H1 (cell line): ENCODE measurements around the gene RANBP3L. TPM values are rescaled to one million over a fixed set of nuclear protein-coding genes. Genes with fewer than 3 reads are reported as not detected.

Experiments
- CTCF ChIA-PET: fragments of 300-600 bp; sonication (Branson Sonifier 250); formaldehyde crosslinking; loops from one replicate; lab custom pipeline; 2021; ENCODE audit not compliant: partially characterized antibody; lab: Charles Lee
- POLR2A ChIA-PET: fragments of 300-600 bp; sonication (Branson Sonifier 250); formaldehyde crosslinking; loops from one replicate; lab custom pipeline; 2021; ENCODE audit warnings: inconsistent platforms; ENCODE audit not compliant: partially characterized antibody; lab: Charles Lee
- DNase-seq, 2 experiments: peaks; one replicate each; pipeline versions ENCODE4 v3.0.0 to v3.0.0-alpha.2; 2010 to 2022; ENCODE audit warnings: low spot score in 2 of 2, low read depth in 1 of 2, mixed read lengths in 1 of 2
- FAIRE-seq: peaks from 2 replicates; lab custom pipeline; 2011; peaks lifted over from hg19 to GRCh38; lab: Jason Lieb, UNC
- H2AFZ ChIP-seq: 2 replicates; pipeline ENCODE4 v1.8.1; 2012; ENCODE audit warnings: low read length, inconsistent platforms
- H2AK5ac ChIP-seq: 2 replicates; pipeline ENCODE4 v1.6.1; 2013; ENCODE audit warnings: low read depth, low read length
- H2BK120ac ChIP-seq: replicated peaks from 2 replicates; pipeline ENCODE3; 2013; ENCODE audit warnings: low read depth, low read length, inconsistent platforms
- H2BK12ac ChIP-seq: 2 replicates; pipeline ENCODE4 v1.6.1; 2013; ENCODE audit warnings: low read depth, low read length
- H2BK15ac ChIP-seq: 2 replicates; pipeline ENCODE4 v1.6.1; 2013; ENCODE audit warnings: low read length
- H2BK20ac ChIP-seq: 2 replicates; pipeline ENCODE4 v1.6.1; 2013; ENCODE audit warnings: low read length
- H2BK5ac ChIP-seq: 2 replicates; pipeline ENCODE4 v1.6.1; 2013; ENCODE audit warnings: low read depth, low read length
- H3K14ac ChIP-seq: 2 replicates; pipeline ENCODE4 v1.6.1; 2013; ENCODE audit warnings: inconsistent platforms; ENCODE audit not compliant: insufficient read length
- H3K18ac ChIP-seq: 2 replicates; pipeline ENCODE4 v1.6.1; 2013; ENCODE audit warnings: low read length; ENCODE audit errors: extremely low read depth
- H3K23ac ChIP-seq: 2 replicates; pipeline ENCODE4 v1.6.1; 2013; ENCODE audit warnings: inconsistent platforms; ENCODE audit not compliant: insufficient read length
- H3K23me2 ChIP-seq: 2 replicates; pipeline ENCODE4 v1.6.1; 2013; ENCODE audit warnings: low read depth, low read length
- H3K27ac ChIP-seq: 2 replicates; pipeline ENCODE4 v1.6.1; 2011; ENCODE audit warnings: low read depth, low read length, inconsistent platforms
- H3K27me3 ChIP-seq, 4 experiments: replicated peaks in 1 of 4; 1 replicate in 1 of 4; 2 replicates in 3 of 4; pipeline versions ENCODE4 v1.6.1 to v1.8.1; 2011 to 2013; ENCODE audit warnings: low read length in 3 of 4, mild to moderate bottlenecking in 3 of 4, inconsistent platforms in 2 of 4, mixed read lengths in 2 of 4, moderate library complexity in 1 of 4; ENCODE audit not compliant: control insufficient read depth in 3 of 4, insufficient read depth in 3 of 4; ENCODE audit errors: extremely low read depth in 1 of 4
- H3K36me3 ChIP-seq, 4 experiments: 2 replicates each; pipeline versions ENCODE4 v1.6.1 to v1.8.1; 2011 to 2013; ENCODE audit warnings: mild to moderate bottlenecking in 4 of 4, low read length in 3 of 4, moderate library complexity in 2 of 4, control low read depth in 1 of 4, inconsistent platforms in 1 of 4; ENCODE audit not compliant: insufficient read depth in 4 of 4, control insufficient read depth in 2 of 4
- H3K4ac ChIP-seq: replicated peaks from 2 replicates; pipeline ENCODE3; 2013; ENCODE audit warnings: low read length, low read depth, mixed read lengths, inconsistent platforms; ENCODE audit not compliant: insufficient read length
- H3K4me1 ChIP-seq, 4 experiments: replicated peaks in 1 of 4; 1 replicate in 1 of 4; 2 replicates in 3 of 4; pipeline versions ENCODE4 v1.6.1 to v1.8.1; 2011 to 2013; ENCODE audit warnings: low read length in 3 of 4, inconsistent platforms in 2 of 4, mixed read lengths in 1 of 4; ENCODE audit not compliant: insufficient read depth in 4 of 4, control insufficient read depth in 3 of 4
- H3K4me2 ChIP-seq, 2 experiments: 2 replicates each; pipeline versions ENCODE4 v1.6.1 to v1.8.1; 2011 to 2013; ENCODE audit warnings: low read depth in 2 of 2, low read length in 2 of 2, control low read depth in 1 of 2, inconsistent platforms in 1 of 2, mild to moderate bottlenecking in 1 of 2; ENCODE audit not compliant: insufficient read depth in 1 of 2
- H3K4me3 ChIP-seq, 4 experiments: fragments of 200-600, 300-600 bp in 1 of 4; sonication (generic), shearing (Covaris generic), sonication (Bioruptor Twin) in 1 of 4; 2 replicates each; pipeline versions ENCODE4 v1.5.1 to v1.8.1; 2011 to 2016; ENCODE audit warnings: low read length in 4 of 4, low read depth in 3 of 4, control low read depth in 2 of 4, inconsistent platforms in 2 of 4, mild to moderate bottlenecking in 2 of 4, mixed read lengths in 1 of 4, moderate library complexity in 1 of 4; ENCODE audit not compliant: insufficient read depth in 2 of 4; ENCODE audit errors: extremely low read depth in 1 of 4
- H3K56ac ChIP-seq: replicated peaks from 2 replicates; pipeline ENCODE3; 2013; ENCODE audit warnings: low read depth, mild to moderate bottlenecking, mixed read lengths, low read length, inconsistent platforms; ENCODE audit not compliant: insufficient read length
- H3K79me1 ChIP-seq: 2 replicates; pipeline ENCODE4 v1.6.1; 2013; ENCODE audit warnings: low read depth, low read length, control low read depth
- H3K79me2 ChIP-seq, 2 experiments: 2 replicates each; pipeline versions ENCODE4 v1.6.1 to v1.8.1; 2012 to 2013; ENCODE audit warnings: low read length in 2 of 2, mild to moderate bottlenecking in 2 of 2, inconsistent platforms in 1 of 2; ENCODE audit not compliant: insufficient read depth in 2 of 2, control insufficient read depth in 1 of 2
- H3K9ac ChIP-seq, 4 experiments: replicated peaks in 1 of 4; 1 replicate in 1 of 4; 2 replicates in 3 of 4; pipeline versions ENCODE4 v1.6.1 to v1.8.1; 2011 to 2013; ENCODE audit warnings: low read depth in 3 of 4, low read length in 3 of 4, control low read depth in 2 of 4, mild to moderate bottlenecking in 2 of 4, moderate library complexity in 2 of 4, inconsistent platforms in 1 of 4; ENCODE audit errors: extremely low read depth in 1 of 4
- H3K9me3 ChIP-seq, 2 experiments: 2 replicates each; pipeline versions ENCODE4 v1.6.1 to v1.8.1; 2012 to 2013; ENCODE audit warnings: mild to moderate bottlenecking in 2 of 2, moderate library complexity in 2 of 2, control low read depth in 1 of 2, inconsistent platforms in 1 of 2, low read depth in 1 of 2, low read length in 1 of 2, mixed read lengths in 1 of 2; ENCODE audit not compliant: insufficient read depth in 2 of 2
- H4K20me1 ChIP-seq, 2 experiments: replicated peaks in 1 of 2; 2 replicates each; pipeline versions ENCODE3 to v1.8.1; 2011 to 2013; ENCODE audit warnings: inconsistent platforms in 2 of 2, low read length in 2 of 2, mild to moderate bottlenecking in 1 of 2; ENCODE audit not compliant: insufficient read depth in 2 of 2, control insufficient read depth in 1 of 2
- H4K5ac ChIP-seq: 2 replicates; pipeline ENCODE4 v1.6.1; 2013; ENCODE audit warnings: low read length, low read depth, mixed read lengths, inconsistent platforms; ENCODE audit not compliant: insufficient read length
- H4K8ac ChIP-seq: 2 replicates; pipeline ENCODE4 v1.8.0; 2013; ENCODE audit warnings: mild to moderate bottlenecking, moderate library complexity, low read length, inconsistent platforms; ENCODE audit not compliant: insufficient read depth; ENCODE audit errors: extremely low read depth
- H4K91ac ChIP-seq: replicated peaks from 2 replicates; pipeline ENCODE3; 2013; ENCODE audit warnings: low read length, mixed read lengths, inconsistent platforms; ENCODE audit not compliant: insufficient read length
- EGR1 ChIP-seq: IDR thresholded peaks from 2 replicates; pipeline ENCODE4 v1.6.1; 2011; ENCODE audit warnings: low read depth, low read length, borderline replicate concordance
- EP300 ChIP-seq, 2 experiments: IDR thresholded peaks; 1 replicate in 1 of 2; 2 replicates in 1 of 2; pipeline ENCODE4 v1.6.1; 2011 to 2012; ENCODE audit warnings: low read depth in 2 of 2, low read length in 2 of 2, mild to moderate bottlenecking in 2 of 2, borderline replicate concordance in 1 of 2, inconsistent platforms in 1 of 2, moderate library complexity in 1 of 2
- POLR2AphosphoS5 ChIP-seq: IDR thresholded peaks from 2 replicates; pipeline ENCODE4 v1.6.1; 2011; ENCODE audit warnings: low read depth, low read length
- SIX5 ChIP-seq: IDR thresholded peaks from 2 replicates; pipeline ENCODE4 v1.6.1; 2011; ENCODE audit warnings: mild to moderate bottlenecking, low read depth, low read length
- SP4 ChIP-seq: IDR thresholded peaks from 2 replicates; pipeline ENCODE4 v1.6.1; 2012; ENCODE audit warnings: low read length, inconsistent platforms
- polyA plus RNA-seq, 7 experiments: library from polyadenylated mRNA; depleted of rRNA in 3 of 7; stranded (reverse) in 5 of 7; unstranded in 2 of 7; fragments of >200 nt in 5 of 7; fragments of 200-250 nt in 2 of 7; gene quantifications; 1 replicate in 5 of 7; 2 replicates in 1 of 7; 4 replicates in 1 of 7; pipeline versions ENCODE4 v1.2.1 to v1.2.3, GENCODE V29; 2011 to 2013; ENCODE audit warnings: missing spikeins in 2 of 7, mixed read lengths in 2 of 7
- total RNA-seq: library from RNA; stranded (reverse); fragmentation: NEBNext Ultra II Directional; extraction: Animal tissue kit (Norgen Biotek cat#: 25700); gene quantifications from 2 replicates; pipeline ENCODE4 v1.2.1, GENCODE V29; 2021

RANBP3L gene
- total and polyA plus RNA-seq, 2 of the 8 experiments (the other 6 are each of a cell fraction or from before 2014, with no cell fraction given): not detected

DNA sequence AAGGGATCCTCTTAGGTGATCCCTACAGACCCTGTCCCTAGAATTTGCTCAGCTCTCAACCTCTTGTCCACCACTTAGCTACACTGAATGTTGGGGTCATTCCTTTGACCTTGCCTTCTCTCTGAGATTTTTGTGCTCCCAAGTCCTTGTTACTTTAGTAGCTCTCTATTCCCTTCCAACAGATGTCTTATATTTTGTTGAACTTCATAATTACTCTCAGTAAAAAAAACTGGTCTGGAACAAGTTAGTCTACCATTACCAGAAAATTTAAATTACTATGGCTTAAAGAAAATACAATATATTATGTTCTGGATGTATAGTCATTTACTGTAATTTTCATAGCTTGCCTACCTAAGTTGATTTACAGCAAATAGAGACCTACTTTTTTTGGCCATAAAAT is 23.5 kb upstream of the RANBP3L start:
- POLR2A ChIA-PET: no interaction called here

More for the DNA sequence above, 23.5 kb upstream of the RANBP3L start:
- H3K79me1 ChIP-seq: no peaks in the 10 kb centered on the region
- no peak overlapping the region for H3K23ac ChIP-seq
- H3K56ac ChIP-seq: no peak overlapping the region
- H3K4me2 ChIP-seq: no peak overlapping the region
- no peaks in the 10 kb centered on the region for H3K9me3 ChIP-seq
- no peak overlapping the region for H2BK20ac ChIP-seq
- DNase-seq (no peak), FAIRE-seq (no peak)
- no peak overlapping the region for H4K91ac ChIP-seq
- no peak overlapping the region for H2BK15ac ChIP-seq
- no peaks in the 10 kb centered on the region for H3K36me3 ChIP-seq
- H3K18ac ChIP-seq: no peak overlapping the region
- H3K27me3 ChIP-seq: no peaks in the 10 kb centered on the region
- no peak overlapping the region for H2BK5ac ChIP-seq
- no peak overlapping the region for H3K27ac ChIP-seq
- no peak overlapping the region for H4K5ac ChIP-seq
- no peak overlapping the region for H3K4me3 ChIP-seq
- no peaks in the 10 kb centered on the region for H3K79me2 ChIP-seq
- TF ChIP-seq SP4 (no peak), SIX5 (no peak), EP300 (IDR thresholded peaks at IDR 0.05; ENCODE audit: borderline replicate concordance in 1 of 2, low read depth in 2 of 2, low read length in 2 of 2) (no peak), POLR2AphosphoS5 (no peak), EGR1 (no peak)
- no peak overlapping the region for H3K14ac ChIP-seq
- no peak overlapping the region for H4K8ac ChIP-seq
- no peak overlapping the region for H2AK5ac ChIP-seq
- H3K4me1 ChIP-seq: no peaks in the 10 kb centered on the region
- CTCF ChIA-PET: interaction anchor here (0.5 to 2.8 kb wide), 4 partner anchors 9 to 470 kb away, joined by 3 to 9 read pairs (median 4); no protein-coding TSS in a partner anchor
- no peak overlapping the region for H3K4ac ChIP-seq
- H3K23me2 ChIP-seq: no peaks in the 10 kb centered on the region
- no peak overlapping the region for H2AFZ ChIP-seq
- no peak overlapping the region for H2BK120ac ChIP-seq
- no peak overlapping the region for H2BK12ac ChIP-seq
- no peak overlapping the region for H3K9ac ChIP-seq
- no peaks in the 10 kb centered on the region for H4K20me1 ChIP-seq
